Esophagus squamous epithelium (tissue), 4 donors: ENCODE data around the gene GRIK2.

Experiments
- POLR2A ChIP-seq, 4 donors: fragments of 450-650 bp; IDR thresholded peaks; one replicate each; pipeline ENCODE4 v1.6.1; 2017; ENCODE audit warnings: antibody characterized with exemption in 4 of 4, mild to moderate bottlenecking in 4 of 4, moderate library complexity in 3 of 4
- TF ChIP-seq, protein P1 (sequence below), 6 experiments: fragments of 450-650 bp in 4 of 6; fragments of 200-600 bp in 2 of 6; sonication (generic) in 2 of 6; IDR thresholded peaks; one replicate each; pipeline ENCODE4 v1.5.1; 2016 to 2019; ENCODE audit warnings: antibody characterized with exemption in 6 of 6, mild to moderate bottlenecking in 4 of 6, moderate library complexity in 4 of 6

DNA sequence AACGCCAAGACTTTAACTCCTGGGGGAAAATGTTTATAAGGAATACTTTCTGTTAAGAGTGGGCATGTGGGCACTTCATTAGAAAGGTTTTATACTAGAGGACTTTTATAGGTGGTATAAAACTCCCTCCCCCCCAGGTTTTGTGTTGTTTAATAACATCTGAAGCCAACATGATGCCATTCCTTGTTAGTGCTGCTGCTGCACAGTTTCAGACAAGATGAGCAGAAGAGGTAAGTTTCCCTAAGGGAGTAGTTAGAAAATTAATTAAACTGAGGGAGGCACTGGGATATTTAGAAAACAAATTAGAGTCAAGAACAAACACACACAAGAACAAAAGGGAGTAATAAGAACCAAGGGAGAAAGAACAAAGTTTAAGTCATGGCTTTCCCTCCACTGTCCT lies 362.4 kb downstream of the GRIK2 start:
- TF ChIP-seq, protein P1, sequence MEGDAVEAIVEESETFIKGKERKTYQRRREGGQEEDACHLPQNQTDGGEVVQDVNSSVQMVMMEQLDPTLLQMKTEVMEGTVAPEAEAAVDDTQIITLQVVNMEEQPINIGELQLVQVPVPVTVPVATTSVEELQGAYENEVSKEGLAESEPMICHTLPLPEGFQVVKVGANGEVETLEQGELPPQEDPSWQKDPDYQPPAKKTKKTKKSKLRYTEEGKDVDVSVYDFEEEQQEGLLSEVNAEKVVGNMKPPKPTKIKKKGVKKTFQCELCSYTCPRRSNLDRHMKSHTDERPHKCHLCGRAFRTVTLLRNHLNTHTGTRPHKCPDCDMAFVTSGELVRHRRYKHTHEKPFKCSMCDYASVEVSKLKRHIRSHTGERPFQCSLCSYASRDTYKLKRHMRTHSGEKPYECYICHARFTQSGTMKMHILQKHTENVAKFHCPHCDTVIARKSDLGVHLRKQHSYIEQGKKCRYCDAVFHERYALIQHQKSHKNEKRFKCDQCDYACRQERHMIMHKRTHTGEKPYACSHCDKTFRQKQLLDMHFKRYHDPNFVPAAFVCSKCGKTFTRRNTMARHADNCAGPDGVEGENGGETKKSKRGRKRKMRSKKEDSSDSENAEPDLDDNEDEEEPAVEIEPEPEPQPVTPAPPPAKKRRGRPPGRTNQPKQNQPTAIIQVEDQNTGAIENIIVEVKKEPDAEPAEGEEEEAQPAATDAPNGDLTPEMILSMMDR (IDR thresholded peaks at IDR 0.05) = no peak
- TF ChIP-seq POLR2A (IDR thresholded peaks at IDR 0.05) = no peak
